ENCODE results near the gene HRNR.
"Not testable (repeated sequence)": the region's sequence is repeated elsewhere in the genome, so short reads cannot be mapped to it uniquely, and the experiment has no call there.

Gene HRNR

GRCh38 chr1:152224093-152224492 lies at the start of gene HRNR:
Gene HRNR (minus strand): TSS chr1:152224193. CDS start chr1:152223253, 940 bp downstream.
- no peak for DNase-seq

GRCh38 chr1:152256394-152256793 lies 32.4 kb upstream of the HRNR start:
- not testable (repeated sequence) for DNase-seq

- DNase-seq: no peak
These were observed 28.2 kb upstream of the HRNR start for GRCh38 chr1:152252157-152252556.

GRCh38 chr1:152251391-152251790 lies 27.4 kb upstream of the HRNR start:
- no peak for DNase-seq

GRCh38 chr1:152247316-152247715 lies 23.3 kb upstream of the HRNR start:
- DNase-seq: no peak

GRCh38 chr1:152244576-152245273 lies 20.7 kb upstream of the HRNR start:
- no peak for DNase-seq

- DNase-seq: no peak
These were observed 13.1 kb upstream of the HRNR start for GRCh38 chr1:152237093-152237492.

- DNase-seq: no peak
These were observed 4.8 kb upstream of the HRNR start for GRCh38 chr1:152228831-152229230.

- DNase-seq: no peak
These were observed 3.4 kb upstream of the HRNR start for GRCh38 chr1:152227310-152227928.

- no peak for DNase-seq
These were observed 1.7 kb upstream of the HRNR start for GRCh38 chr1:152225678-152226077.

- DNase-seq: no peak
These were observed 3.5 kb downstream of the HRNR start for GRCh38 chr1:152220166-152221163.

- DNase-seq: not testable (repeated sequence)
These were observed 4.6 kb downstream of the HRNR start for GRCh38 chr1:152219438-152219837.

GRCh38 chr1:152218762-152219436 lies 5.1 kb downstream of the HRNR start:
- no peak for DNase-seq

- DNase-seq: not testable (repeated sequence)
These were observed 8.4 kb downstream of the HRNR start for GRCh38 chr1:152215604-152216003.

GRCh38 chr1:152214911-152215310 lies 9.1 kb downstream of the HRNR start:
- not testable (repeated sequence) for DNase-seq

- no peak for DNase-seq
These were observed 25.0 kb downstream of the HRNR start for GRCh38 chr1:152198982-152199381.

GRCh38 chr1:152197361-152197941 lies 26.5 kb downstream of the HRNR start:
- DNase-seq: no peak

GRCh38 chr1:152191711-152192110 lies 32.3 kb downstream of the HRNR start:
- DNase-seq: no peak

GRCh38 chr1:152191260-152191659 lies 32.7 kb downstream of the HRNR start:
- no peak for DNase-seq

- DNase-seq: no peak
These were observed 33.4 kb downstream of the HRNR start for GRCh38 chr1:152190589-152190988.

- DNase-seq: no peak
These were observed 34.1 kb downstream of the HRNR start for GRCh38 chr1:152189657-152190442.
